Amygdala (tissue), 56 donors: ENCODE data around the gene SLC5A6.
A peak's percentile ranks its signal among the peaks of the same experiment; 100 is the strongest.

Source experiments
- DNase-seq, 56 donors: peaks; one replicate each; lab custom pipeline; 2025; lab: John Stamatoyannopoulos, UW

Gene SLC5A6

DNA sequence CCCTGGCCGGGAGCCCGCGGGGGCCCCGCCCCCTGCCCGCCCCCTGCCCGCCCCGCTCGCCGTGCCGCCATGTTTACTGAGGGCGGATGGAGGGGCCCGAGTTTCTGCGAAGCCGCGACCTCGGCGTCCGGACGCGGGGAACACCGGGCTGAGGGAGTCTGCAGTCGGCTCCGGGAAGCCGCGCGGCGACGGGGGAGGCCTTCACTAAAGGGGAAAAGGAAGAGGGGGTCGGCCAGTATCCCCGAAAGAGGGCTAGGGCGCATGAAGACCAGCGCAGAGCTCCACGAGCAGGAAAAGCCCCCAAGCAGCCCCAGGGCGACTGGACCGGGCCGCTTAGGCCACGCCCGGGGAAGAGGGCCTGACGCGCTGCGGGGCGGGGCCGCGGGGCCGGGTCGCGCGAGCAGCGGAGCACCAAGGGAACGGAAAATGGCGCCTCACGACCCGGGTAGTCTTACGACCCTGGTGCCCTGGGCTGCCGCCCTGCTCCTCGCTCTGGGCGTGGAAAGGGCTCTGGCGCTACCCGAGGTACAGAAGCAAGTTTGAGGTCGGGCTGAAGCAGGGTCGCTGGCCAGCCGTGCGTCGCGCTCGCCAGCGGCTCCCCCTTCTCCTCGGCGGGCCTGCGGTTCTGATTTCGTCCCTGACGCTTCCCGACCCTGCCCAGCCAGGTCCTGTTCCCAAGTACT is at the start of gene SLC5A6, which contains the start of gene ATRAID:
Gene SLC5A6, minus strand, starts transcription at position 326 of the 683 bp plus-strand sequence. CDS start 4,618 bp downstream, outside the sequence.
Gene ATRAID, plus strand, starts transcription at position 99 of the 683 bp plus-strand sequence. Its CDS starts 328 bp downstream, at position 427.
- peak; percentile 19 to 98 (median 86) for DNase-seq

- DNase-seq = no peak
Observed at GRCh38 chr2:27261241-27261925, 49.3 kb upstream of the SLC5A6 start.

- no peak for DNase-seq
Observed at GRCh38 chr2:27258051-27258450, 46.0 kb upstream of the SLC5A6 start.

- DNase-seq = no peak
Observed at GRCh38 chr2:27256855-27257454, 44.9 kb upstream of the SLC5A6 start.

GRCh38 chr2:27255660-27256059 is 43.6 kb upstream of the SLC5A6 start:
- no peak for DNase-seq

DNA sequence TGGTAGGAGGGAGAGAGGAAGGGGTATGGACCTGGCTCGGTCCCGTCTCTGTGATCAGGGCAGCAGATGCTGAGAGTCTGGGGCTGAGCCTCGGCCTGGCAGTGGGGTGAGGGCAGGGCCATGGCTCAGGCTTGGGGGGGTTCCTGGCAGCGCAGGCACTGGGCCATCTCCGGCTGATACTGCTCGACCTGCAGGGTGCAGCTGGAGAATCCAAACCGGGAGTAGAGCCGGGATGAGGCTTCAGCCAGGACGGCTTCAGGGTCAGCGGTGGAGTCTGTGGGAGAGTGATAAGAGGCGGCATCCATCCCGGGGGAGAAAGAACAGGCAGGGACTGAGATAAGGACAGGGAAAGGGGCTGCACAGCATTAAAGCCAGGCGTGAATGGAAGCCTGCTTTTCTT is 43.1 kb upstream of the SLC5A6 start:
- DNase-seq = no peak

DNA sequence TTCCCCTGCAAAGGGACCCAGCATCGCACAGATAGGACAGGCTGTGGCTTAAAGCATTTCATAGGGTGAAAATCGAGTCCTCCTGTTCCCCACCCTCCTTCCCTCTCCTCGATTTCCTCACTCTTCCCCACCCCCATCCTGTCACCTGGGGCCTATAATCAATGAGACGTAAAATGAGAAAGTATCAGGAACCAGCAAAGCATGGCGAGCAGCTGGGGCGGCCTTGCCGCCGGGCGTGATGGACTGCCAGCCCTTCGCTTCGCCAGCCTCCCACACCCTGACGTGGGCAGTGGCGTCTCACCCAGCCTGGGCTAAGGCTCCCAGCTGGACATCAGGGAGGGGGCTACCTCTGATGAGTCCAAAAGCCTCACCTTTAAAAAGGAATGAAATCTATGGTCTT is 39.7 kb upstream of the SLC5A6 start:
- DNase-seq = no peak

DNA sequence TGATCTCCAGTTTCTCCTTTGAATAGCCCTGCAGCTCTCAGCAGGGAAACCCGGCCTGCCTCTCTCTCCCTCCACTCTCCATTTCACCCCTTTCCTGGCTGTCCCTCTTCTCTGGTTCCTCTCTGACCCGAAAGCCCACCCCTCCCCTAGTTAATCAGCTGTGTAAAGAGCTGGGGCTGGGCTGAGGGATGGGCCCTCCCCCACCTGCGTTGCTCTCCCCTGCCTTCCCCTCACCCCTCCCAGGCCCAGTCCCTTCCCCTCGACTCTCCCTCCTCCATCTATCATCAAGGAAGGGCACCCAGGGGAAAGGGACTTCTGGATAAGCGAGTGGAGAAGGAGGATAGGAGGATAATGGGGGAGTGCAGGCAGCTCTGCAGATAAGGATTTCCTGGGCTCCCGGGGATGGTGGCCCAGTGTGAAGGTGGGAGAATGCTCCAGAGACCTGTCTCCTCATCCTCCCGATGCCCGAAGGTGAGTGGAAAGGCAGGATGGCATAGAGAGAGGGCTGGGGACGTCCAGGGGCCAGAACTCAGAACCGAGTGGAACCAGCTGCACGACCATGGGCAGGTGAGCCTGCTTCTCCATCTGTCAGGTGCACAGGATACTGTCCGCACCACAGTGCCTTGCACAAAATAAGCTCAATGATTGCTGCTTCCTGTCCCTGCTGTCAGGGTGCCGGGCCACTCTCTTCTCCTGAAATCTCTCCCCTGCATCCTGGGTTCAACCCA is 38.7 kb upstream of the SLC5A6 start:
- no peak for DNase-seq

DNA sequence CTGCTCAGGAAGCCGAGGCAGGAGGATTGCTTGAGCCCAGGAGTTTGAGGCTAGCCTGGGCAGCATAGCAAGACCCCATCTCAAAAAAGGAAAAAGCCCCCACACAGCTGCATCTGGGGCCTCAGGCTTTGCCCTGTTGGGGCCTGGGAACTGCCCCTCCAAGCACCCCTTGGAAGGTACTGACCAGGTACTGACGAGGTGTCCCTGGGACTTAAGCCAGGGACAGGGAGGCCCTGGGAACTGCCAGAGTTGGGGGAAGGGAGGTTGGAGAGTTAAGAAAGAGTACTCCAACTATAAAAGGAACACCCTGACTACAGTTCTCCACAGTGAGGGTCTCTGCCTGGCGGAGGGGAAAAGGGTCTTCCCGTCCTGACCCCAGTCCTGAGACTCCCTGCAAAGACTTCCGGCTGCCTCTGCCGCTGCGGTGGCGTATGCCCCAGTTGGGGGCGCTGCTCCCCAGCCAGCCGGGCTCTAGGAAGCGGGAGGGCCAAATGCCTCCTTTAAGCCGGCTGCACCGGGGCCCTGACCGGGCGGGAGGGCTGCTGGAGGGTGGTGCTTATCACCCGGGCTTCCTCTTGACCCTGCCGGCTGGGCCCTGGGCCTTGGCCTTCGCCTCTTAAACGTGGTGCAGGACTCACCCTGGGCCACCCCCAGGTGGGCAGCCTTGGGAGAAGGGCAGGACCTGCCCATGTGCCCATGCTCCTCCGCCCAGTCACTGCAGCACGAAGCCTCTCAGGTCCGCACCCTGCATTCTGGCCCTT is 38.0 kb upstream of the SLC5A6 start:
- peak in 19 of 56 donors; percentile 5 to 55 (median 13) for DNase-seq

- no peak for DNase-seq
Observed at GRCh38 chr2:27249159-27249890, 37.3 kb upstream of the SLC5A6 start.

- no peak for DNase-seq
Observed at GRCh38 chr2:27247893-27248292, 35.8 kb upstream of the SLC5A6 start.

DNA sequence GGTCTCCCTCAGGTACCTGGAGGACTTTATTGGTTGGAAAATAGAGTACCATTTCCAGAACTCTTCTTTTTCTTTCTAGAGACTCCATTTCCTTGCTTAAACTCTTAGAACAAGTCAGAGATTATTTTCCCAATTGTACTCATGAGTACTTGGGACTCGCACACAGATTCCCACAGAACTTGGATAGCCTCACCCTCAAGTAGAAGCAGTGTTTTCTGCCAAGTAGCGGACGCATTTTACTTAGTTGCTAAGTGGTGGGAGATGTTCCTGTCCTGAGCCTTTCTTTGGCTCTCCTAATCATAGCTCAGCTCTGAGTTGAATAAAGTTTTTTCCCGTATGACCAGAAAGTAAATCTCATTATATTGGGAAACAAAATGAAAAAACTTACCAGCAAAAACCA is 33.6 kb upstream of the SLC5A6 start:
- DNase-seq = no peak

DNA sequence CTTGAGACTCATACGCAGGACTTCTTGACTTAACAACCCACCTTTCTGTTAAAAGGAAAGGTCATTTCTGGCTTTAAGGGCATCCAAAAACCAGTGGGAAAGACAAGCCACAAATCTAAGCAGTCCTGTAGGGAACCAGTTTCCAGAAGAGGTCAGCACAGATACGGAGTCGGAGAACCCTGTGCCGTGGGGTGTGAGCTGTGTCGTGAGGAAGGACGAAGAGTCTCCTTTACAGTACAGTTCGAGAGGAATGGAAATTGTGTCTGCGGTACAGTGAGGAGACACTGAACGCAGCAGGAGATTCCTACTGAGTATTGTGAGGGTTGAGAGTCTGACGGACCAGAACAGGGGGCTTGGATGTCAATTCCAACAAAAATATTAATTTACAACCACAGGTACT is 33.0 kb upstream of the SLC5A6 start:
- no peak for DNase-seq

DNA sequence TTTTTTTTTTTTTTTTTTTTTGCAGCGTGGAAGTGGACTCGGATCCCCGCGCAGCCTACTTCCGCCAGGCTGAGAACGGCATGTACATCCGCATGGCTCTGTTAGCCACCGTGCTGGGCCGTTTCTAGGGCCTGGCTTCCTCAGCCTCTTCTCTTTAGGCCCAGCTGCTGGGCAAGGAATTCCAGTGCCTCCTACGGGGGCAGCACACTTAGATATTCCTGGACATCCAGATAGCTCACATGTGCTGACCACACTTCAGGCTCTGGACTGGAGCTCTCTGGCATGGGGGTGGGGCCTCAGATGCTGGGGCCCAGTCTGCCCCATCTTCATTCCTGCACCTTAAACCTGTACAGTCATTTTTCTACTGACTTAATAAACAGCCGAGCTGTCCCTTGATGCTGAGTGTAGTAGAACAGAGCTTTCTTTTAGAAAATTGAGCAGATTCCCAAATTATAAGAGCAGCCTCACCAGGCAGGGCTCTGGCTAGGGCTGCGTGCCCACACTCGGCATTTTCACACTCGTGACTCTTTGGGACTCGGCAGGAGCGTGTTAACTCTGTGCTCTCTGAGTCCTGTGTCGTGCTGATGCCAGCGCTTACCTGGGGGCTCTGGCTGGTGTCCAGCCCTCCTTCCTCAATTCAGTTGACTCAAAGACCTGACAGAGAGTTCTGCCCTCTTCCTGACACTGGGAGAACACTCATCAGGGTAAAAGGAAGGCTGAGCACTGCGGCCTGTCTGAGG is 31.5 kb upstream of the SLC5A6 start:
- no peak for DNase-seq

DNA sequence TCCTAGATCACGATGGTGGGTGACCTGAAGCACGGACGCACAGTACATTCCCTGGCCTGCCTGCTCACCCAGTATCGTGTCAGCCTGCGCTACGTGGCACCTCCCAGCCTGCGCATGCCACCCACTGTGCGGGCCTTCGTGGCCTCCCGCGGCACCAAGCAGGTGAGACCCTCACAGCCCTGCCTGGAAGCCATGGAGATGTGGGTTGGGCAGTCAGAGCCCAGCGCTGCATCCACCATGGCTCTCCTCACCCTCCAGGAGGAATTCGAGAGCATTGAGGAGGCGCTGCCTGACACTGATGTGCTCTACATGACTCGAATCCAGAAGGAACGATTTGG is 30.5 kb upstream of the SLC5A6 start:
- DNase-seq = no peak

- DNase-seq = no peak
Observed at GRCh38 chr2:27241761-27242613, 29.9 kb upstream of the SLC5A6 start.

DNA sequence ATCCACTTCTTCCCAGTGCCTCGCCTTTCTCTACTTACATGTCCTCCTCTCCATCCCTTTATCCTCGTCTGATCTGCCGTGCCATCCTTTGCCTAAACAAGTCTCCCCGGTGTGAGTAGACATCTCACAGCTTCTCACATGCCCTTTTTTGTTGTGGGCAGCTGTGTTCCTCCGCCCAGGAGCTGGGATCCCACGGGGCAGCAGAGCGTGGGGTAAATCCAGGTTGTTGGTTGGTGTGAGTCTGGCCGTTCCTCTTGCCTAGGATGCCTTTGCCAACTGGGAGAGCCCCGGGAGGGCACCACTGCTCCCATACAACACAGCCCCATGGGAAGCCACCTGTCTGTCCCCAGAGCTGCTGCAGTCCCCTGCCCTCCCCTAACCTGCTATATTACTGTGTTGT is 28.3 kb upstream of the SLC5A6 start:
- DNase-seq = no peak

- DNase-seq = no peak
Observed at GRCh38 chr2:27238976-27239375, 26.9 kb upstream of the SLC5A6 start.
